OCI-LY3 (cell line): ENCODE data around the gene FYN.

Source experiments
- H2AFZ ChIP-seq: fragments of 200-600, 300-600 bp; shearing (Covaris generic); 2 replicates; pipeline ENCODE4 v1.6.0; 2014; ENCODE audit warnings: antibody characterized with exemption, low read depth, low read length
- H3K27ac ChIP-seq: fragments of 200-600, 300-600 bp; sonication (generic); 2 replicates; pipeline ENCODE4 v1.5.1; 2014; ENCODE audit warnings: mild to moderate bottlenecking, low read length, moderate library complexity, mixed read lengths
- H3K27me3 ChIP-seq: fragments of 200-600, 300-600 bp; sonication (generic); 2 replicates; pipeline ENCODE4 v1.6.1; 2014; ENCODE audit warnings: low read depth, low read length, mixed read lengths
- H3K36me3 ChIP-seq: fragments of 200-600, 300-600 bp; sonication (generic); replicated peaks from 2 replicates; pipeline ENCODE3; 2014; ENCODE audit warnings: low read depth, low read length, mixed read lengths
- H3K4me1 ChIP-seq: fragments of 300-600, 200-600 bp; sonication (generic); 2 replicates; pipeline ENCODE4 v1.6.1; 2014; ENCODE audit warnings: low read length, mixed read lengths
- H3K4me2 ChIP-seq: fragments of 200-600, 300-600 bp; sonication (generic); 2 replicates; pipeline ENCODE4 v1.6.1; 2014; ENCODE audit warnings: low read length, mixed read lengths
- H3K4me3 ChIP-seq: fragments of 300-600, 200-600 bp; sonication (generic); 2 replicates; pipeline ENCODE4 v1.5.1; 2014; ENCODE audit warnings: antibody characterized with exemption, mild to moderate bottlenecking, low read length, moderate library complexity
- H3K79me2 ChIP-seq: fragments of 300-600, 200-600 bp; shearing (Covaris generic); 2 replicates; pipeline ENCODE4 v1.6.1; 2014; ENCODE audit warnings: mild to moderate bottlenecking, low read length, mixed read lengths
- H3K9ac ChIP-seq: fragments of 300-600, 200-600 bp; shearing (Covaris generic); 2 replicates; pipeline ENCODE4 v1.6.0; 2014; ENCODE audit warnings: mild to moderate bottlenecking, low read length, moderate library complexity
- H3K9me3 ChIP-seq: fragments of 200-600, 300-600 bp; shearing (Covaris generic); 2 replicates; pipeline ENCODE4 v1.6.1; 2014; ENCODE audit warnings: low read length, mixed read lengths; ENCODE audit not compliant: insufficient read depth
- H4K20me1 ChIP-seq: fragments of 200-600, 300-600 bp; sonication (generic); 2 replicates; pipeline ENCODE4 v1.6.1; 2016; ENCODE audit warnings: low read length, mixed read lengths; ENCODE audit not compliant: insufficient read depth
- EZH2phosphoT487 ChIP-seq: fragments of 200-600 bp; shearing (Covaris generic); IDR thresholded peaks from 2 replicates; pipeline ENCODE4 v1.6.1; 2018; ENCODE audit warnings: antibody characterized with exemption, mixed run types, low read depth
- TF ChIP-seq, protein P1 (sequence below): fragments of 200-600, 300-600 bp; sonication (generic); IDR thresholded peaks from 2 replicates; pipeline ENCODE4 v1.5.1; 2014; ENCODE audit warnings: antibody characterized with exemption, low read length, low read depth

Gene FYN

DNA sequence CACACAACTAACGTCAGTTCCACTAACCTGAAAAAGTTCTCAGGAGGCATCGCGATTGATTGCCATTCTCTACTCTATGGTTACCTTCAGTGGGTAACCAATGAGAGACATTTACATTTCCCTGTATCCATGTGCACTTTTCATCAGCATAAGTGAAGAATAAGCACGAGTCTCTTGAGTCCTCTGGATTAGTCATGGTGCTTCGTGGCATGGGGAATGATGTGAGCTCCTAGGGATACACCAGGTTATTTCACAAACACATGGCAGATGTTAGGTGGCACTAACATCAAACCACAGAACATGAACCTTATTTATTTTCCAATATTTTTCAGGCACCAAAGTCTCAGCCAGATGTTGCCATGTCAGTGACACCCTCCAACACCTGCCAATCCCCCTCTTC, 64.0 kb downstream of the FYN start:
- Histone ChIP-seq H2AFZ (no peak overlapping the region), H3K4me1 (peaks cover 13% of the 10 kb centered on the region), H3K27ac (no peak overlapping the region), H3K4me2 (no peak overlapping the region), H3K79me2 (no peaks in the 10 kb centered on the region), H3K4me3 (no peak overlapping the region), H3K36me3 (no peaks in the 10 kb centered on the region), H3K9ac (no peak overlapping the region), H3K27me3 (no peaks in the 10 kb centered on the region), H4K20me1 (no peaks in the 10 kb centered on the region), H3K9me3 (no peaks in the 10 kb centered on the region)
- TF ChIP-seq EZH2phosphoT487 = no peak
- TF ChIP-seq, protein P1, sequence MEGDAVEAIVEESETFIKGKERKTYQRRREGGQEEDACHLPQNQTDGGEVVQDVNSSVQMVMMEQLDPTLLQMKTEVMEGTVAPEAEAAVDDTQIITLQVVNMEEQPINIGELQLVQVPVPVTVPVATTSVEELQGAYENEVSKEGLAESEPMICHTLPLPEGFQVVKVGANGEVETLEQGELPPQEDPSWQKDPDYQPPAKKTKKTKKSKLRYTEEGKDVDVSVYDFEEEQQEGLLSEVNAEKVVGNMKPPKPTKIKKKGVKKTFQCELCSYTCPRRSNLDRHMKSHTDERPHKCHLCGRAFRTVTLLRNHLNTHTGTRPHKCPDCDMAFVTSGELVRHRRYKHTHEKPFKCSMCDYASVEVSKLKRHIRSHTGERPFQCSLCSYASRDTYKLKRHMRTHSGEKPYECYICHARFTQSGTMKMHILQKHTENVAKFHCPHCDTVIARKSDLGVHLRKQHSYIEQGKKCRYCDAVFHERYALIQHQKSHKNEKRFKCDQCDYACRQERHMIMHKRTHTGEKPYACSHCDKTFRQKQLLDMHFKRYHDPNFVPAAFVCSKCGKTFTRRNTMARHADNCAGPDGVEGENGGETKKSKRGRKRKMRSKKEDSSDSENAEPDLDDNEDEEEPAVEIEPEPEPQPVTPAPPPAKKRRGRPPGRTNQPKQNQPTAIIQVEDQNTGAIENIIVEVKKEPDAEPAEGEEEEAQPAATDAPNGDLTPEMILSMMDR = no peak

DNA sequence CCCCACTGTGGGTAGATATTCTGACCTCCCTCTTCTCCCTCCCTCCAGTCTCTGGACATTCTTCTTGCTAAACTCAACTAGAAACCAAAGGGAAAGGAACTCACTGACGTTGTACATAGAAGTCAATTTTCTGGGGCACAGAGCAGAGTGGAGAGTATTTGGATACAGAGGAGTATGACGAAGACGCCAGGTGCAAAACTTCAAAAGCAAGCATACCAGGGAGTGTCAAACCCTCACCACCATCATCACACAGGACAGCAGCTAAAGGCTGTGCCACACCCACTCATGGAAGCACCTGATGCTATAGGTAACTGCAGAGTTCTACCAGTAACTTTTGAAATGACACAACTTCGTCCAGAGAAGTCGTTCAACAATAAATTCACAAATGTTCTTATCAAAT, 64.8 kb downstream of the FYN start:
- Histone ChIP-seq H3K27me3 (no peaks in the 10 kb centered on the region), H3K9me3 (no peaks in the 10 kb centered on the region), H3K4me2 (no peak overlapping the region), H3K79me2 (no peaks in the 10 kb centered on the region), H3K27ac (no peak overlapping the region), H3K36me3 (no peaks in the 10 kb centered on the region), H3K4me1 (peaks cover 13% of the 10 kb centered on the region), H4K20me1 (no peaks in the 10 kb centered on the region), H3K9ac (no peak overlapping the region), H3K4me3 (no peak overlapping the region), H2AFZ (no peak overlapping the region)
- TF ChIP-seq, protein P1 = no peak
- no peak for TF ChIP-seq EZH2phosphoT487

DNA sequence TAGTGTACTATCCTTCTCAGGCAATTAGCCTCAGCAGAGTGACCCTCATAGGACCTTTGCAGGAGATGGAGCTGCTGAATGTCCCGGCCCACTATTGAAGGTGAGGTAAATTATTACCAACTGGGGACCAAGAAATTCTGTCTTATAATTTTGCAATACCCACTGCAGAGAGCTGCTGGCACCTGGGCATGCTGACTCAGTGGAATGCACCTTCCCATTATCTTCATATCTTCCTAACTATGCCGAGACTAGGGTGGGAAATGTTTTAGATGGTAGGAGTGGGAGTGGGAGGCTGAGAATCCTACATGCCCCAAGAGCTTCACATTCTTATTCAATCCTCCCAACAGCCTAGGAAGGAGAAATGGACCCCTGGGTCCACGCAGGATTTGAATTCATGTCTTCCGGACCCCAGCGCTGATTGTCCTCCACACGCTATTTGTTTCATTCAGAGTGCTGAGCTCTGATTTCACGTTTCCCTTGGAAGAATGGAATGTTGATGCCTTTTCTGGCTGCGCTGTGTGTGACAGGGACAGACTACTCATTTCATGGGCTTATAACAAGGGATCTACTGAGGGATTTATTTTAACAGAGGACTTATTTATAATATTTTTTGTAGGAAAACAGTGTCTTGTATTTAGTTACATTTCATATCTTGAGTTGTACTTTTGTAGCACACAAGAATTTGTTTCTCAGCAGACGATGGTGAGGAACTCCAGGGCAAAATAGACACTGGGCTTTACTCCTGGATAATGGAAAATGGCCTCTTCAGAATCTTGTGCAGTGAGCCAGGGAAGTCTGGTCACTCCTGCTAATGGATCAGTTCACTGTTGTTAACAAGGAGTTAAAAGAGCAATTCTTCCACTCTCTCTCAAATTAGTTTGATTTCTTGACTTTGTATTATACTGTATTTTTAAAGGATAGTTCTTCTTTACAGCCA, 66.4 kb downstream of the FYN start:
- Histone ChIP-seq H3K27me3 (no peaks in the 10 kb centered on the region), H3K4me2 (no peak overlapping the region), H3K9ac (no peak overlapping the region), H3K4me3 (no peak overlapping the region), H3K4me1 (peaks cover 23% of the 10 kb centered on the region), H3K36me3 (no peaks in the 10 kb centered on the region), H3K9me3 (no peaks in the 10 kb centered on the region), H3K27ac (no peak overlapping the region), H2AFZ (no peak overlapping the region), H3K79me2 (no peaks in the 10 kb centered on the region), H4K20me1 (no peaks in the 10 kb centered on the region)
- TF ChIP-seq, protein P1 = no peak
- no peak for TF ChIP-seq EZH2phosphoT487

DNA sequence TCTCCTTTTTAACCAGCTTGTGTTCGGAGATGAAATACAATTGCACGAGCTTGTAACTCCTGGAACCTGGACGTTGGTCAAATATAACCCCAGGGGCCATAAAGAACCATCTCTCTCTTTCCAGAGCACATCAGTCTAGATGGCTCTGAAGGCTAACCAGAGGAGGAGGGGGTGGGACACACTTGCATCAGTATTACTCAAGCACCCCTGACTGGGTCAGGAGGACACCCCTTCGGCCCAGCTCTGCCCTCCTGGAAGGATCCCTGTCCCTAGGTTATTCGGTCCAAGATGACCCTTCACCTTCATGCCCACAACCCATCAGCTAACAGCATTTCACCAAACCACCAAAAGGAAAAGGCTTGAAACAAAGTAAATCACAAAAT, 67.1 kb downstream of the FYN start:
- Histone ChIP-seq H2AFZ (no peak overlapping the region), H3K9ac (no peak overlapping the region), H3K4me1 (peaks cover 23% of the 10 kb centered on the region), H3K79me2 (no peaks in the 10 kb centered on the region), H3K4me3 (no peak overlapping the region), H3K27me3 (no peaks in the 10 kb centered on the region), H3K27ac (no peak overlapping the region), H3K36me3 (no peaks in the 10 kb centered on the region), H3K4me2 (no peak overlapping the region), H3K9me3 (no peaks in the 10 kb centered on the region), H4K20me1 (no peaks in the 10 kb centered on the region)
- TF ChIP-seq, protein P1 = no peak
- TF ChIP-seq EZH2phosphoT487 = no peak
